Fibroblast of mammary gland (primary cell): ENCODE measurements around the gene LACTB.

Source experiments
- DNase-seq: peaks from one replicate; pipeline ENCODE4 v3.0.0-alpha.2; 2010; ENCODE audit warnings: low read depth
- H3K4me3 ChIP-seq: 2 replicates; pipeline ENCODE4 v1.5.1; 2011; ENCODE audit warnings: low read depth, mild to moderate bottlenecking, low read length, moderate library complexity; ENCODE audit not compliant: control insufficient read depth
- CTCF ChIP-seq: conservative IDR thresholded peaks from 2 replicates; pipeline ENCODE4 v1.5.1; 2011; ENCODE audit warnings: low read depth, low read length, inconsistent platforms; ENCODE audit not compliant: control insufficient read depth, insufficient read depth

The LACTB gene

GRCh38 chr15:63178034-63178433, 56.4 kb downstream of the LACTB start:
- no peak overlapping the region for H3K4me3 ChIP-seq
- TF ChIP-seq CTCF: no peak
- no peak for DNase-seq

GRCh38 chr15:63180746-63181145, 59.1 kb downstream of the LACTB start:
- no peak overlapping the region for H3K4me3 ChIP-seq
- no peak for DNase-seq
- TF ChIP-seq CTCF: no peak

- no peak overlapping the region for H3K4me3 ChIP-seq
- no peak for TF ChIP-seq CTCF
- peak; percentile 50 for DNase-seq
Measured at GRCh38 chr15:63181648-63182047, 60.0 kb downstream of the LACTB start.

- no peak overlapping the region for H3K4me3 ChIP-seq
- DNase-seq: no peak
- TF ChIP-seq CTCF: no peak
Measured at GRCh38 chr15:63185206-63185605, 63.5 kb downstream of the LACTB start.

- H3K4me3 ChIP-seq: no peak overlapping the region
- no peak for TF ChIP-seq CTCF
- DNase-seq: peak; percentile 55
Measured at GRCh38 chr15:63186065-63186464, 64.4 kb downstream of the LACTB start.

- DNase-seq: no peak
- TF ChIP-seq CTCF: no peak
- H3K4me3 ChIP-seq: no peak overlapping the region
Measured at GRCh38 chr15:63187589-63188226, 66.0 kb downstream of the LACTB start.

- no peak for DNase-seq
- TF ChIP-seq CTCF: no peak
- H3K4me3 ChIP-seq: peak overlapping the region; percentile 71
Measured at GRCh38 chr15:63188247-63188925, 66.7 kb downstream of the LACTB start.
